H1 (cell line): Measurements from ENCODE around the gene FAR1. TPM values are rescaled to one million over a fixed set of nuclear protein-coding genes. Genes with fewer than 3 reads are reported as not detected.
A peak's percentile ranks its signal among the peaks of the same experiment; 100 is the strongest.

ENCODE experiments used
- CTCF ChIA-PET: fragments of 300-600 bp; sonication (Branson Sonifier 250); formaldehyde crosslinking; loops from one replicate; lab custom pipeline; 2021; ENCODE audit not compliant: partially characterized antibody; lab: Charles Lee
- POLR2A ChIA-PET: fragments of 300-600 bp; sonication (Branson Sonifier 250); formaldehyde crosslinking; loops from one replicate; lab custom pipeline; 2021; ENCODE audit warnings: inconsistent platforms; ENCODE audit not compliant: partially characterized antibody; lab: Charles Lee
- DNase-seq, 2 experiments: peaks; one replicate each; pipeline versions ENCODE4 v3.0.0 to v3.0.0-alpha.2; 2010 to 2022; ENCODE audit warnings: low spot score in 2 of 2, low read depth in 1 of 2, mixed read lengths in 1 of 2
- FAIRE-seq: peaks from 2 replicates; lab custom pipeline; 2011; peaks lifted over from hg19 to GRCh38; lab: Jason Lieb, UNC
- H2AFZ ChIP-seq: 2 replicates; pipeline ENCODE4 v1.8.1; 2012; ENCODE audit warnings: low read length, inconsistent platforms
- H2AK5ac ChIP-seq: 2 replicates; pipeline ENCODE4 v1.6.1; 2013; ENCODE audit warnings: low read depth, low read length
- H2BK120ac ChIP-seq: replicated peaks from 2 replicates; pipeline ENCODE3; 2013; ENCODE audit warnings: low read depth, low read length, inconsistent platforms
- H2BK12ac ChIP-seq: 2 replicates; pipeline ENCODE4 v1.6.1; 2013; ENCODE audit warnings: low read depth, low read length
- H2BK15ac ChIP-seq: 2 replicates; pipeline ENCODE4 v1.6.1; 2013; ENCODE audit warnings: low read length
- H2BK20ac ChIP-seq: 2 replicates; pipeline ENCODE4 v1.6.1; 2013; ENCODE audit warnings: low read length
- H2BK5ac ChIP-seq: 2 replicates; pipeline ENCODE4 v1.6.1; 2013; ENCODE audit warnings: low read depth, low read length
- H3K14ac ChIP-seq: 2 replicates; pipeline ENCODE4 v1.6.1; 2013; ENCODE audit warnings: inconsistent platforms; ENCODE audit not compliant: insufficient read length
- H3K18ac ChIP-seq: 2 replicates; pipeline ENCODE4 v1.6.1; 2013; ENCODE audit warnings: low read length; ENCODE audit errors: extremely low read depth
- H3K23ac ChIP-seq: 2 replicates; pipeline ENCODE4 v1.6.1; 2013; ENCODE audit warnings: inconsistent platforms; ENCODE audit not compliant: insufficient read length
- H3K23me2 ChIP-seq: 2 replicates; pipeline ENCODE4 v1.6.1; 2013; ENCODE audit warnings: low read depth, low read length
- H3K27ac ChIP-seq: 2 replicates; pipeline ENCODE4 v1.6.1; 2011; ENCODE audit warnings: low read depth, low read length, inconsistent platforms
- H3K27me3 ChIP-seq, 4 experiments: replicated peaks in 1 of 4; 1 replicate in 1 of 4; 2 replicates in 3 of 4; pipeline versions ENCODE4 v1.6.1 to v1.8.1; 2011 to 2013; ENCODE audit warnings: low read length in 3 of 4, mild to moderate bottlenecking in 3 of 4, inconsistent platforms in 2 of 4, mixed read lengths in 2 of 4, moderate library complexity in 1 of 4; ENCODE audit not compliant: control insufficient read depth in 3 of 4, insufficient read depth in 3 of 4; ENCODE audit errors: extremely low read depth in 1 of 4
- H3K36me3 ChIP-seq, 4 experiments: 2 replicates each; pipeline versions ENCODE4 v1.6.1 to v1.8.1; 2011 to 2013; ENCODE audit warnings: mild to moderate bottlenecking in 4 of 4, low read length in 3 of 4, moderate library complexity in 2 of 4, control low read depth in 1 of 4, inconsistent platforms in 1 of 4; ENCODE audit not compliant: insufficient read depth in 4 of 4, control insufficient read depth in 2 of 4
- H3K4ac ChIP-seq: replicated peaks from 2 replicates; pipeline ENCODE3; 2013; ENCODE audit warnings: low read length, low read depth, mixed read lengths, inconsistent platforms; ENCODE audit not compliant: insufficient read length
- H3K4me1 ChIP-seq, 4 experiments: replicated peaks in 1 of 4; 1 replicate in 1 of 4; 2 replicates in 3 of 4; pipeline versions ENCODE4 v1.6.1 to v1.8.1; 2011 to 2013; ENCODE audit warnings: low read length in 3 of 4, inconsistent platforms in 2 of 4, mixed read lengths in 1 of 4; ENCODE audit not compliant: insufficient read depth in 4 of 4, control insufficient read depth in 3 of 4
- H3K4me2 ChIP-seq, 2 experiments: 2 replicates each; pipeline versions ENCODE4 v1.6.1 to v1.8.1; 2011 to 2013; ENCODE audit warnings: low read depth in 2 of 2, low read length in 2 of 2, control low read depth in 1 of 2, inconsistent platforms in 1 of 2, mild to moderate bottlenecking in 1 of 2; ENCODE audit not compliant: insufficient read depth in 1 of 2
- H3K4me3 ChIP-seq, 4 experiments: fragments of 200-600, 300-600 bp in 1 of 4; sonication (generic), shearing (Covaris generic), sonication (Bioruptor Twin) in 1 of 4; 2 replicates each; pipeline versions ENCODE4 v1.5.1 to v1.8.1; 2011 to 2016; ENCODE audit warnings: low read length in 4 of 4, low read depth in 3 of 4, control low read depth in 2 of 4, inconsistent platforms in 2 of 4, mild to moderate bottlenecking in 2 of 4, mixed read lengths in 1 of 4, moderate library complexity in 1 of 4; ENCODE audit not compliant: insufficient read depth in 2 of 4; ENCODE audit errors: extremely low read depth in 1 of 4
- H3K56ac ChIP-seq: replicated peaks from 2 replicates; pipeline ENCODE3; 2013; ENCODE audit warnings: low read depth, mild to moderate bottlenecking, mixed read lengths, low read length, inconsistent platforms; ENCODE audit not compliant: insufficient read length
- H3K79me1 ChIP-seq: 2 replicates; pipeline ENCODE4 v1.6.1; 2013; ENCODE audit warnings: low read depth, low read length, control low read depth
- H3K79me2 ChIP-seq, 2 experiments: 2 replicates each; pipeline versions ENCODE4 v1.6.1 to v1.8.1; 2012 to 2013; ENCODE audit warnings: low read length in 2 of 2, mild to moderate bottlenecking in 2 of 2, inconsistent platforms in 1 of 2; ENCODE audit not compliant: insufficient read depth in 2 of 2, control insufficient read depth in 1 of 2
- H3K9ac ChIP-seq, 4 experiments: replicated peaks in 1 of 4; 1 replicate in 1 of 4; 2 replicates in 3 of 4; pipeline versions ENCODE4 v1.6.1 to v1.8.1; 2011 to 2013; ENCODE audit warnings: low read depth in 3 of 4, low read length in 3 of 4, control low read depth in 2 of 4, mild to moderate bottlenecking in 2 of 4, moderate library complexity in 2 of 4, inconsistent platforms in 1 of 4; ENCODE audit errors: extremely low read depth in 1 of 4
- H3K9me3 ChIP-seq, 2 experiments: 2 replicates each; pipeline versions ENCODE4 v1.6.1 to v1.8.1; 2012 to 2013; ENCODE audit warnings: mild to moderate bottlenecking in 2 of 2, moderate library complexity in 2 of 2, control low read depth in 1 of 2, inconsistent platforms in 1 of 2, low read depth in 1 of 2, low read length in 1 of 2, mixed read lengths in 1 of 2; ENCODE audit not compliant: insufficient read depth in 2 of 2
- H4K20me1 ChIP-seq, 2 experiments: replicated peaks in 1 of 2; 2 replicates each; pipeline versions ENCODE3 to v1.8.1; 2011 to 2013; ENCODE audit warnings: inconsistent platforms in 2 of 2, low read length in 2 of 2, mild to moderate bottlenecking in 1 of 2; ENCODE audit not compliant: insufficient read depth in 2 of 2, control insufficient read depth in 1 of 2
- H4K5ac ChIP-seq: 2 replicates; pipeline ENCODE4 v1.6.1; 2013; ENCODE audit warnings: low read length, low read depth, mixed read lengths, inconsistent platforms; ENCODE audit not compliant: insufficient read length
- H4K8ac ChIP-seq: 2 replicates; pipeline ENCODE4 v1.8.0; 2013; ENCODE audit warnings: mild to moderate bottlenecking, moderate library complexity, low read length, inconsistent platforms; ENCODE audit not compliant: insufficient read depth; ENCODE audit errors: extremely low read depth
- H4K91ac ChIP-seq: replicated peaks from 2 replicates; pipeline ENCODE3; 2013; ENCODE audit warnings: low read length, mixed read lengths, inconsistent platforms; ENCODE audit not compliant: insufficient read length
- ATF2 ChIP-seq: IDR thresholded peaks from 2 replicates; pipeline ENCODE4 v1.6.1; 2012; ENCODE audit warnings: low read length, inconsistent platforms
- CBX8 ChIP-seq: fragments of 300-800, 300-1000 bp; sonication (generic); IDR thresholded peaks from 2 replicates; pipeline ENCODE4 v1.7.1; 2016; ENCODE audit warnings: low read depth, low read length, borderline replicate concordance
- CHD2 ChIP-seq: IDR thresholded peaks from 2 replicates; pipeline ENCODE4 v1.6.1; 2012; ENCODE audit warnings: low read length, improper control_type of control experiment
- FOSL1 ChIP-seq: IDR thresholded peaks from 2 replicates; pipeline ENCODE4 v1.6.1; 2011; ENCODE audit warnings: mild to moderate bottlenecking, low read depth, low read length, moderate library complexity; ENCODE audit not compliant: insufficient read depth
- GABPA ChIP-seq: IDR thresholded peaks from 2 replicates; pipeline ENCODE4 v1.6.1; 2011; ENCODE audit warnings: mild to moderate bottlenecking, low read length, moderate library complexity, borderline replicate concordance; ENCODE audit not compliant: insufficient read depth
- HDAC6 ChIP-seq: IDR thresholded peaks from one replicate; pipeline ENCODE4 v1.7.1; 2012; ENCODE audit warnings: low read depth, mild to moderate bottlenecking, inconsistent platforms, low read length, moderate library complexity
- KDM4A ChIP-seq: IDR thresholded peaks from one replicate; pipeline ENCODE4 v1.7.1; 2012; ENCODE audit warnings: low read depth, mild to moderate bottlenecking, moderate library complexity, low read length, inconsistent platforms; ENCODE audit not compliant: severe bottlenecking
- MAFK ChIP-seq: IDR thresholded peaks from 2 replicates; pipeline ENCODE4 v1.6.1; 2012; ENCODE audit warnings: low read depth, mild to moderate bottlenecking, improper control_type of control experiment, low read length
- POU5F1 ChIP-seq: IDR thresholded peaks from 2 replicates; pipeline ENCODE4 v1.6.1; 2011; ENCODE audit warnings: low read depth, mild to moderate bottlenecking, low read length, moderate library complexity
- SAP30 ChIP-seq: fragments of 300-600 bp; sonication (generic); IDR thresholded peaks from 2 replicates; pipeline ENCODE4 v1.7.1; 2012; ENCODE audit warnings: low read length, moderate library complexity, mild to moderate bottlenecking, inconsistent platforms; ENCODE audit not compliant: insufficient read depth, insufficient replicate concordance
- TAF1 ChIP-seq: IDR thresholded peaks from 2 replicates; pipeline ENCODE4 v1.6.1; 2011; ENCODE audit warnings: mild to moderate bottlenecking, low read depth, low read length
- TCF12 ChIP-seq: IDR thresholded peaks from 2 replicates; pipeline ENCODE4 v1.6.1; 2011; ENCODE audit warnings: low read depth, mild to moderate bottlenecking, low read length
- polyA plus RNA-seq, 7 experiments: library from polyadenylated mRNA; depleted of rRNA in 3 of 7; stranded (reverse) in 5 of 7; unstranded in 2 of 7; fragments of >200 nt in 5 of 7; fragments of 200-250 nt in 2 of 7; gene quantifications; 1 replicate in 5 of 7; 2 replicates in 1 of 7; 4 replicates in 1 of 7; pipeline versions ENCODE4 v1.2.1 to v1.2.3, GENCODE V29; 2011 to 2013; ENCODE audit warnings: missing spikeins in 2 of 7, mixed read lengths in 2 of 7
- total RNA-seq: library from RNA; stranded (reverse); fragmentation: NEBNext Ultra II Directional; extraction: Animal tissue kit (Norgen Biotek cat#: 25700); gene quantifications from 2 replicates; pipeline ENCODE4 v1.2.1, GENCODE V29; 2021
- TF ChIP-seq, protein P1 (sequence below): IDR thresholded peaks from 2 replicates; pipeline ENCODE4 v1.6.1; 2011; ENCODE audit warnings: low read length, improper control_type of control experiment

The FAR1 gene
- total and polyA plus RNA-seq, 2 of the 8 experiments (the other 6 are each of a cell fraction or from before 2014, with no cell fraction given): 29.7 to 68.5 TPM

- no peak overlapping the region for H3K14ac ChIP-seq
- no peak overlapping the region for H3K23ac ChIP-seq
- no peak for DNase-seq
- H3K4me2 ChIP-seq: no peak overlapping the region
- H3K4me1 ChIP-seq: no peaks in the 10 kb centered on the region; a peak in 1 of 7 replicates
- no peaks in the 10 kb centered on the region; a peak in 1 of 4 replicates for H3K9me3 ChIP-seq
- H3K79me2 ChIP-seq: no peaks in the 10 kb centered on the region
- H3K36me3 ChIP-seq: no peaks in the 10 kb centered on the region
- CTCF ChIA-PET: interaction anchor here (0.6 to 1.6 kb wide), 4 partner anchors 52 to 1852 kb away, joined by 3 to 6 read pairs (median 4); no protein-coding TSS in a partner anchor
- H4K5ac ChIP-seq: no peak overlapping the region
- POLR2A ChIA-PET: no interaction called here
- H3K18ac ChIP-seq: no peak overlapping the region
- H3K23me2 ChIP-seq: no peaks in the 10 kb centered on the region
- no peaks in the 10 kb centered on the region for H3K27me3 ChIP-seq
- no peak for FAIRE-seq
- H3K79me1 ChIP-seq: no peaks in the 10 kb centered on the region
- H2AK5ac ChIP-seq: no peak overlapping the region
- no peak overlapping the region for H2BK15ac ChIP-seq
- H4K20me1 ChIP-seq: no peaks in the 10 kb centered on the region
- no peak overlapping the region for H2BK120ac ChIP-seq
- H2BK5ac ChIP-seq: no peak overlapping the region
- no peak overlapping the region for H3K27ac ChIP-seq
- H4K8ac ChIP-seq: no peak overlapping the region
- no peak overlapping the region for H3K56ac ChIP-seq
- H3K4ac ChIP-seq: no peak overlapping the region
- H2AFZ ChIP-seq: peak overlapping the region; percentile 41; the same call in 1 of the 2 replicates
- H2BK12ac ChIP-seq: no peak overlapping the region
- H3K4me3 ChIP-seq: no peak overlapping the region
- no peak overlapping the region for H3K9ac ChIP-seq
- no peak overlapping the region for H4K91ac ChIP-seq
- H2BK20ac ChIP-seq: no peak overlapping the region
- TF ChIP-seq CBX8: no peak
- no peak for TF ChIP-seq CHD2
- TF ChIP-seq GABPA: no peak
- TF ChIP-seq TAF1: no peak
- TF ChIP-seq TCF12: no peak
- TF ChIP-seq, protein P1, sequence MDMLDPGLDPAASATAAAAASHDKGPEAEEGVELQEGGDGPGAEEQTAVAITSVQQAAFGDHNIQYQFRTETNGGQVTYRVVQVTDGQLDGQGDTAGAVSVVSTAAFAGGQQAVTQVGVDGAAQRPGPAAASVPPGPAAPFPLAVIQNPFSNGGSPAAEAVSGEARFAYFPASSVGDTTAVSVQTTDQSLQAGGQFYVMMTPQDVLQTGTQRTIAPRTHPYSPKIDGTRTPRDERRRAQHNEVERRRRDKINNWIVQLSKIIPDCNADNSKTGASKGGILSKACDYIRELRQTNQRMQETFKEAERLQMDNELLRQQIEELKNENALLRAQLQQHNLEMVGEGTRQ: no peak
- no peak for TF ChIP-seq SAP30
- no peak for TF ChIP-seq FOSL1
- no peak for TF ChIP-seq ATF2
- no peak for TF ChIP-seq KDM4A
- no peak for TF ChIP-seq POU5F1
- no peak for TF ChIP-seq HDAC6
- TF ChIP-seq MAFK: no peak
Measured at GRCh38 chr11:13635804-13636203, 32.7 kb upstream of the FAR1 start.
